ENCODE results near the gene HOXA10.

Gene HOXA10

DNA sequence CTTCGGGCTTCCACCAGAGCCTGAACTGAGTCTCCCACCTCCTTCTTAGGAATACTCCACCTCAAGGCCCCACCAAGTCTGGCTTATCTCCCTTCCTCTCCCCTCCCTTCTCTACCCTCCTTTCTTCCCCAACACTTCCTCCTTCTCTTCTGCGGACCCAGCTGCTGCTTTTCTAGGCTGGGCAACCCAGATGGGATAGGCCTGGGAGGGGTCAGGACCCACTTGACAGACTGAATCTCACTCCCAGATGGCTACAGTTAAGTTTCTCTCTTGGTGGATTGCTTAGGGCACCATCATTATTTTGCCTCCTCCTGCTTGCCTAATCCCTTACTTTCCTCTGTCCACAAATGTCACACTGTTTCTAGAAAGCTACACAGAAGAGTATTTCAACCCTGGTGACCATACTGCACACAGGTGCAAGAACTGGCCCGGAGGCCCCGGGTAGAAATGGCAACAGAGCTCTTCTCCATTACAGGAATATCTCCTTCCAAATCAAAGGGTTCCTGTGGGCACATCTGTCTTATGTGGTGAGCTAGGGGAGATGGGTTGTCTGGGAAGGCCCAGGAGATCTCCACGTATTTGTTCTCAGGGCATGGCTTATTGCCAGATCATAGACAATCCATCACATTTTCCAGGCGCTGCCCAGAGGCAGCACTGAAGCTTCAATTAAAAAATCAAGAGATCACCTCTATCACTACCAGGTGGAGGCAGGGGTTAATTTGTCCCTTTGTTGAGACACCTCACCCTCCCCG is 16.1 kb upstream of the HOXA10 start:
- no peak for DNase-seq

- no peak for DNase-seq
Observed at GRCh38 chr7:27189295-27189996, 15.3 kb upstream of the HOXA10 start.

GRCh38 chr7:27188386-27189294 is 14.5 kb upstream of the HOXA10 start:
- DNase-seq: peak; percentile 49

DNA sequence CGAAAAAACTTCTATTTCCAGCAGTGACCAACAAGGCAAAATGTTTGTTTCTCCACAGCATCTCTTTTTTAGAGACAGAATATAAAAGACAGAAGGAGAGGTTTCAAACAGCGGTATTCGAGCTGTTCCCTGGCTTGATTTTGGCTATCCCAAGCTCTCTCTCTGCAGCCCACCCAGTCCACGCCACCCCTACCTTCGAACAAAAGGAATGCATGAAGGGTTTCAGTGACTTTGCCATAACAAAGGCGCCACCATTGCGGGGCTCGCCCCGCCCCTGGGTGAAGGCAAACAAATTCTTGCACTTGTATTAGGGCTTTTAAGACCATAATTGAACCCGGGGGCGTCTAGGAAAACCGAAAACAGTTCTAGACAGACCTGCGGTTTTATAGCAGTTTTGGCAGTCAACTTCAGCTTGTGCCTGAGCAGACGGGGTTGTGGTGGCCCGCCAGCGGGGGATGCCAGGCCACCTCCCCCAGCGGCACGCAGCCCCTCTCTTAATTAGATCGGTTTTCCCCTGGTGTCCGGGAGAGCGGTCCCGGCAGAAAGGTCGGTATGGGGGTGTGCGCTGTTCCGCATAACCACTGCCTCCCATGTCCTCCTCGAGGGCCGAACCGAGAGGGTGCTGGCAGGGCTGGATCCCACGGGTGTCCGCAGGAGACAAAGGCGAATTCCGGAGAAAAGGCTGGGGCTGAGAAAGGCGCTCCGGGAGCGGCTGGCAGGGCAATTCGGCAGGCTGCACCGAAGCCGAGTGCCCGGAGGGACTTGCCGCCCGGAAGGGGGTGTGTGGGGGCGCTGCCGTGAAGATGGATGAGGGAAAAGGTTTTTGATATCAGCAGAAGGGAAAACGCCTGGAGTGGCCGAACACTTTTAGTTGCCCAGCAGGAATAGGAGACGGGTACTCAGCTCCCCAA is 13.6 kb upstream of the HOXA10 start:
- DNase-seq: no peak

DNA sequence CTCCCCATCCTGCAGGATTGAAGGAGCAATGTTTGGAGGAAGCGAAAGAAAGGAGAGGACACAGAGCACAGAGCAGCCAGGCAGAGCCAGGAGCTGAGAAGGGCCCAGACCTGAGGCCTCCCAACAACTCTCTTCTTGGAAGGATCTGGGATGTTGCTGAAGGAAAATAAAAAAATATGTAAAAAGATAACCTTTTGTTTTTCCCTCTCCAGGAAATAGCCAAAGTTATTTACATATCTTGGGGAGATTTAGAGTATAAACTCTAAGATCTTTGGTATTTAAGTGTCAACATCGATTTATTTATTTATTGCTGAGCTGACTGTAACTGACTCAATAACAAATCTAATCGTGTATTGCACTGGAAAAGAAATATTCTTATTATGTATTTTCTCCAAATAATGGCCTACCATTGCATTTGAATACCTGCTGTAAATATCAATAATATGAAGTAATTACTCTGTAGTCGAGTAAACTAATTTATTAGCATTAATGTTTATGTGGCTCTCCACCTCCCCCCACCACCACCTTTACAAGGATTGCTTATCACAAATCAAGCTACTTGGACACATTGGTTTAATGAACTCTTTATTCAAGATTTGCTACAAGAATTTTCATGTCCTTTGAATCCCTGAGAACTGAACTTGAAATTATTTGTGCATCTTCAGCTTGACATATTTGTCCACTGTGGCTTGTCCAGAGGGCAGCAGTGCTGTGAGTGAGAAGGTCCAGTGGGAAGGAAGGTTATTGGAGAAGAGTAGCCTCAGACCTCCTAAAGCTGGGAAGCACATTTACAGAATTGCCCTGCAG is 12.8 kb upstream of the HOXA10 start:
- no peak for DNase-seq

DNA sequence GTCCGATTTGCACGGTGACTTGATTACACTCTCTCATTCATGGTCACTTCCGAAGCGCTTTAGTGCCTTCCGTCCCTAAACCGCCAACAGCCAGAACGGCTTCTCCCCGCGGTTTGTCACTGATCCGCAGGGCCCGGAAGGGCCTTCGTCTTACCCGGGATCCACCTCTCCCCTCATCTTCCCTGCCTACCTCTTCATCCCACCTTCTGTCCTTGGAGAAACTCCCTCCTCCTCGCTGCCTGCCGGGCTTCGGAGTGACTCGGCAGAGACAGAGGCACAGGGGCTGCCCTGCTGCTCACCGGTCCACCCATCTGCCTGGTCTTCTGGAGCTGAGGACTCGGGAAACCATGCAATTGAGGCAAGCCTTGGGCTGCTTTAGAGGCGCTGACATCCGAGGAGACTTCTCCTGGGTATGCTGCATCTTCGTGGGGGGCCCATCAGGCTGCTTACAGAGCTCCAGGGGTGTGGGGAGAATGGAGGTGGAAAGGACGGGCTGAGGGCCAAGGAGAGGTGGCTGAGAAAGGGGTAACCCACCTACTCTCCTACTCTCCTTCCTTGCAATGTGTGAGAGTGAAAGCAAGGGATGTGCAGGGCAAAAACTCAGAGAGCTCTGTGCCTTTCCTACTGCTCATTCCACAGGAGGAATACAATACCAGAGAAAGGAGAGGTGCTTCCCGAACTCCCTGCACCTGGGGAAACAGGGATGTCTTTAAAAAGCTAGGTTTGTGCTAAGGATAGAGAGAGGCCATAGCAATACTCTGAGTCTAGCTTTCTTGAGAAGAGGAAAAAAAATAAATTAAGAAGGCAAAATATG is 11.9 kb upstream of the HOXA10 start:
- DNase-seq: no peak

DNA sequence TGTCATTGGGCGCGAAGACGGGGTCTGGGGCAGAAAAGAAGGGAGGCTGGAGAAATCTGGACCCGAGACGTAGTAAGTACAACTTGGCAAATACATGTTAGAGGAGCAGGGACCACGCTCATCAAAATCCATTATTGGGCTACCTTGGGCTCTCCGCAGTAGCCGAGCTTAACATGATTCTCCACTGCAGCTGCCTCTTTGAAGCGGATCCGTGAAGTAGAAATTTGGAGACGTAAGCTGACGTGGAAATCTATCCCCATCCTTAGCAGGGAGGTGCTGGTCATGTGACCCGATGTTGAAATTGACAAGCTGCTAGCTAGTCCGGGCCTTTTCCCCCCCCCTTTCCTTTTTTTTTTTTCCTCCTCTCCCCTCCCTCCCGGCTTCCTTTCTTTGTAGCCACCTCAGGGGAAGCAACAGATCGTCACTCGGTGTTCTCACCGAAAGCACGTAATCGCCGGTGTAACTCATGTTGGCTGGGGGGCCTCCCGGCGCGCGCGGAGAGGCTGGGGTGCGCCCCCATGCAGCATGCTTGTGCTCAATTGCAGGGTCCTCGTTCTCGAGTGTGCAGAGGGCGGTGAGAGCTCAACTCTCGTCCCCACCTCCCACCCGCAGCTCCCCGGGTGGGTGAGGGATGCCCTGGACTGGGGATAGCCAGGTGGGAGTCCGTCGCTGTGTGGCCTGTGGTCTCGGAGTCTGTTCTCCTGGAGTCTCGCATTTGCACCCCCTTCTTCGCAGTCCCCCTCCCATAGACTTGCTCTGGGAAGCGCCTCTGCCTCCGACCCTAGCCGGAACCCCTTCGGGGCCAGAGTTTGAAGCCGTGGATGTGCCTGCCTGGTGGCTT is 11.1 kb upstream of the HOXA10 start, which contains the start of gene HOXA11:
Gene HOXA11 (minus strand): TSS at position 220 of the 841 bp plus-strand sequence. CDS start 88 bp downstream, at position 132.
- no peak for DNase-seq

DNA sequence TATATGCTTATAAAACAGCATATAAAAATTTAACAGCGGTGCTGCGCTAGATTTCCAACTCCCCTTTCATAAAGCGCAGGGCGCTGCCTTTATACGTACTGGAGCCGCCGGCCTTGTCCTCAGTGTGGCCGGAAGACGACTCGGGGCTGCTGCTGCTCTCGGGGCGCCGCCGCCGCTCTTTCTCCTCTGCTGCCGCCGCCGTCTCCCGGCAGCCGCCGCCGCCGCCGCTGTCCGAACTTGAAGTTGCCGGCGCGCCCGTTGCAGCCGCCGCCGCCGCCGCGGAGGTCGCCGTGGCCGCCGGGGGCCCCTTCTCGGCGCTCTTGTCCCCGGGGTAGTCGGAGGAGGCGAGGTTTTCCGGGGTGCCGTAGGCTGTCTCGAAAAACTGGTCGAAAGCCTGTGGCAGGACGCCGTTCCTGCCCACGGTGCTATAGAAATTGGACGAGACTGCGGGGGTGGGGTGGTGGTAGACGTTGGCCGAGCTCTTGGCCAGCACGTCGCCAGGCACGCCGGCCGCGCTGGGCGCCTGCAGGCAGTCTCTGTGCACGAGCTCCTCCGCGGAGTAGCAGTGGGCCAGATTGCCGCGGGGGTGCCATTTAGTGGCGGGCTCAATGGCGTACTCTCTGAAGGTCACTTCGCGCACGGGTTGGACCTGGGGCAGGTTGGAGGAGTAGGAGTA is 10.4 kb upstream of the HOXA10 start:
- no peak for DNase-seq

DNA sequence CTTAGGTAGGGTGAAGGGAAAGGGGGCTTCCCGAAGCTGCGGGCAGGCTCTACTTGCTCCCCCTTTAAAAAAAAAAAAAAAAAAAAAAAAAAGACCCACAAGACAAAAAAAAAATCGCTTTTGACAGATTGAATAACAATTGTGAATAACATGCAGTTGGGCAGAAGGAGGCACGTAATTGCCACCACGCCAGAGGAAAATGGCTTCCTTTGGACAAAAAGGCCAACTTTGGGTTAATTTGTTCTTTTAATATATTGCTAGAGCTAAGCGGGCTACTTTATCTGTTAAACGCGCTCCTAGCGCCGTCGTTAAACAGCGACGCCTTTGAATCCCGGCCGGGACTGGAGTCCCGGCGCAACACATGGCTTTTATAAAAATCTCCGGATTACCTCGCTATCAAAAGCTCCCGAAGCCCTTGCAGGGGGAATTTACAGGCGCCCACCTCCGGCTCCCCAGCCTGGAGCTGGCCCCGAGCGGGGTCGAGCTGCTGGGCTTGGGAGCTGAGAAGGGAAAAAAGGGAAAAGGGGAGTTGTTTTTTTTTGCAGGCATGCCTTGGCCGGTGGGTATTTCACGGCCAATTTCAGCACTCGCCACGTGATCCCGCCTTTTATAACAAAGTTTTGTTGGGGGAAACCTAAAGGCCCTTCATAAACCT is 9.7 kb upstream of the HOXA10 start:
- DNase-seq: no peak

- no peak for DNase-seq
Observed at GRCh38 chr7:27182861-27183681, 9.0 kb upstream of the HOXA10 start.

DNA sequence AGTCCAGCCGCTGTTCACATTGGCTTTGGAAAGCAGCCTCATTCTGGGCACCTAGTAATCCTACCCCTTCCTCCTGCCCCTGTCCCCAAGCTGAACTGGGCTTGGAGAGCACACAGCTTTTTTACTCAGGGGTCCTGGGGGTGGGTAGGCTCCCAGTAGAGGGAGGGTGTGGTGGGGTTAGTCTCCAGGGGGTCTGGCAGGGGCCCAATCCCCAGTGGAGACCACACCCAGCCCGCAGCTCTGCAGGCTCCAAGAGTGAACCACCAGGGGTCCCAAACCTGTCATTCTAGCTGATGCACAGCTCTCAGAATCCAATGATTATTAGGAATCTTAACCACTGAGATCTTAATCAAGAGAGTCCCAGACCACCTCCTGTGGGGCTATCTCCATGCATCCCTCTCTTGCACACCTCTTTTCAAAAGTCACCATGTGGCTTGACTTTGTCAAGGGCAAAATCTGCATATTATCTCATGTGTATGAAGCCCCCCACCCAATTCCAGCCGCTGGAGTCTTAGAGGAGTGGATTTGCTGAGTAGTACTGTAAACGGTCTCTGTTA is 8.2 kb upstream of the HOXA10 start:
- DNase-seq: no peak

DNA sequence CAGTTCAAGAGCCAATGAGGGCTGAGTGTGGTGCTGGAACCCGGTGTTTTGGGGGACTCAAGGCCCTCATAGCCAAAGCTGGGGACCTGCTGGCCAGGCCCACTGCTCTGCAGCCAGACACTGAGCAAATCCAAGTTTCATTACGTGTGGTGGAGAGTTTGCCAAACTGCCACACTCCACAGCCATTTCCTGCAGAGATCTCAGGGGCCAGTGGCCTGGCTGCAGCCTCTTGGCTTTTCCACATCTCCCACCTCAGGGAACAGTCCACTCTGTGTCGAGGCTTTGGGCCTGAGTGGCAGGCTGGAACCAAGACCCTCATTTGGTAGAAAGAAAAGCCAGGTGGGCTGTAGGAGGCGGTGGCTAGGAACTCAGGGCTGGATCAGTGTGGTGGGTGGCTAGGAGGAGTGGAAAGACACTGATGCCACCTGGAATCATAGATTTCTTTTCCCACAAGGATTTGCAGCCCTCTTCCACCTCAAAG is 7.7 kb upstream of the HOXA10 start:
- no peak for DNase-seq

GRCh38 chr7:27180431-27181420 is 6.6 kb upstream of the HOXA10 start:
- no peak for DNase-seq

DNA sequence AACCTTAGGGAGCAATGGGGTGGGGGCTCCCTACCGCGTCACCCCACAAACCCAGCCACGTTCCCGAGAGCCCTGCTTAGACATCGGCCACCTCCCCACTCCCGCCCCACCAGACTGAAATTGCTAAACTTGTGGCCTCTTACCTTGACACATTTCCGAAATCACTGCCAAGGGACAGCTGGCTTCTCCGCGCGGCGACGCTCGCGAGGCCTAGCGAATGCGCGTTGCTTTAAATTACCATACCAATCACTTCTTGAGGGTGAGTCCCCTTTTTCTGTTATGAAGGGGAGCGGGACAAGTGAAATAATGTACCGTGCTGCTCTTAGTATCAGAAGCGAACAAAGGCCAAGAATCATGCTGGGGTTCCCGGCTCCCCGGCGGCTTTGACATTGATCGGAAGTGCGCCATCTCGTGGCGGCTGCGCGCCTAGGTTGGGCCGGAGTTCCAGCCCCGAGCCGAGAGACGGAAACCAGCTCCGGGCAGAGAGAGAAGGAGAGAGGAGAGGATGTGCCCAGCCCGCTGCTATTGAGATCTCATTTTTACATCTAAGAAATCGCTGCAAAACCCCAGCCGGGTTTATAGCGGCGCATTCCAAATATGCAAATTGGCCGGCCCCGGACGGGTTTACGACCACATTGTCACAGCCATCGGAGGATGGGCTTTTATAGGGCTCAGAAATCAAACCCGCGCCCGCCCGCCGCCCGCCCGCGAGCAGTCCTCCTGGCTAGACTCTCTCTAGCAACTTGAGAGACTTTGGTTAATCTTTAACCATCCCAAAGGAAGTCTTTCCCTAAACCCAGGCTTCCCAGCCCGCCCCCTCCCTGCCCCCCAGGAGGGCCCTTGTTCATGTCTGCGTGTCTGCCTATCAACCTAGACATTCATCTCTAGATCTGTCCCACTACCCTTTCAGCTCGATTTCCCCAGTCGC is 5.6 kb upstream of the HOXA10 start:
- peak; percentile 59 for DNase-seq

Data from CD4-positive, alpha-beta T cell treated with Interleukin-17A for 1 hour (primary cell).